GM19193 (cell line): ENCODE results near the gene FDXR.
A peak's percentile ranks its signal among the peaks of the same experiment; 100 is the strongest.

Experiments
- POLR2A ChIP-seq: IDR thresholded peaks from 4 replicates; pipeline ENCODE4 v1.6.1; 2011; ENCODE audit not compliant: insufficient read depth, insufficient read length; ENCODE audit errors: extremely low read depth

The FDXR gene

GRCh38 chr17:74878658-74879057, 5.9 kb upstream of the FDXR start:
- TF ChIP-seq POLR2A: no peak

- no peak for TF ChIP-seq POLR2A
These were observed 5.1 kb upstream of the FDXR start for GRCh38 chr17:74877592-74878548.

GRCh38 chr17:74875977-74876593, 3.3 kb upstream of the FDXR start:
- no peak for TF ChIP-seq POLR2A

- TF ChIP-seq POLR2A: no peak
These were observed 2.6 kb upstream of the FDXR start for GRCh38 chr17:74875155-74875976.

- no peak for TF ChIP-seq POLR2A
These were observed 1.8 kb upstream of the FDXR start for GRCh38 chr17:74874615-74875037.

GRCh38 chr17:74873874-74874614, 1.2 kb upstream of the FDXR start:
- no peak for TF ChIP-seq POLR2A

GRCh38 chr17:74873037-74873873, 461 bp upstream of the FDXR start:
- TF ChIP-seq POLR2A: peak; percentile 97

GRCh38 chr17:74871356-74872076, 1.3 kb downstream of the FDXR start:
- no peak for TF ChIP-seq POLR2A

GRCh38 chr17:74870512-74870911, 2.3 kb downstream of the FDXR start:
- TF ChIP-seq POLR2A: no peak

- TF ChIP-seq POLR2A: no peak
These were observed 3.9 kb downstream of the FDXR start for GRCh38 chr17:74868908-74869255.

GRCh38 chr17:74868251-74868907, 4.4 kb downstream of the FDXR start:
- no peak for TF ChIP-seq POLR2A

- TF ChIP-seq POLR2A: no peak
These were observed 6.5 kb downstream of the FDXR start for GRCh38 chr17:74866198-74866835.
